IMR-90 (cell line): ENCODE measurements around the gene ARHGAP31. TPM values are rescaled to one million over a fixed set of nuclear protein-coding genes. Genes with fewer than 3 reads are reported as not detected.

ENCODE experiments used
- ATAC-seq: fragments of 200-7000 bp; cut with Tn5 transposase; 2 replicates; pipeline ENCODE4 v1.9.1; 2020; ENCODE audit warnings: low read depth, mild to moderate bottlenecking, moderate library complexity
- BruUV-seq: library from RNA; stranded (reverse); fragments of 400-500 nt; replicated peaks from 2 replicates; lab custom pipeline; 2021; lab: Mats Ljungman, UMichigan
- CTCF ChIA-PET: fragments of 300-600 bp; formaldehyde crosslinking; extraction: SDS; loops from one replicate; lab custom pipeline; 2021; ENCODE audit warnings: antibody characterized with exemption; lab: Yijun Ruan, JAX
- POLR2A ChIA-PET: fragments of 300-600 bp; sonication (Branson Sonifier 250); formaldehyde crosslinking; loops from one replicate; lab custom pipeline; 2022; ENCODE audit warnings: antibody characterized with exemption; ENCODE audit not compliant: unreplicated experiment; lab: Charles Lee
- DNase-seq: peaks from one replicate; pipeline ENCODE4 v3.0.0; 2013
- H2AFZ ChIP-seq: replicated peaks from 2 replicates; pipeline ENCODE3; 2013; ENCODE audit warnings: low read length, mild to moderate bottlenecking; ENCODE audit not compliant: poor library complexity
- H2AK5ac ChIP-seq: 2 replicates; pipeline ENCODE4 v1.6.1; 2013; ENCODE audit warnings: low read depth, low read length, inconsistent platforms
- H2AK9ac ChIP-seq: replicated peaks from 2 replicates; pipeline ENCODE3; 2013; ENCODE audit warnings: mild to moderate bottlenecking, low read depth, low read length, moderate library complexity; ENCODE audit not compliant: poor library complexity
- H2BK120ac ChIP-seq: 2 replicates; pipeline ENCODE4 v1.6.1; 2013; ENCODE audit warnings: low read depth, low read length, inconsistent platforms
- H2BK15ac ChIP-seq: 3 replicates; pipeline ENCODE4 v1.6.1; 2013; ENCODE audit warnings: low read depth, low read length, inconsistent platforms
- H2BK20ac ChIP-seq: 2 replicates; pipeline ENCODE4 v1.6.1; 2013; ENCODE audit warnings: low read depth, mild to moderate bottlenecking, inconsistent platforms, low read length, moderate library complexity
- H2BK5ac ChIP-seq: 2 replicates; pipeline ENCODE4 v1.6.1; 2013; ENCODE audit warnings: mild to moderate bottlenecking, low read depth, low read length, inconsistent platforms; ENCODE audit not compliant: poor library complexity, severe bottlenecking
- H3K14ac ChIP-seq: replicated peaks from 2 replicates; pipeline ENCODE4 v1.6.1; 2013; ENCODE audit warnings: low read depth, low read length, inconsistent platforms
- H3K18ac ChIP-seq: 2 replicates; pipeline ENCODE4 v1.6.1; 2013; ENCODE audit warnings: low read depth, low read length, control low read depth
- H3K23ac ChIP-seq: 2 replicates; pipeline ENCODE4 v1.6.1; 2013; ENCODE audit warnings: low read depth, low read length, inconsistent platforms
- H3K27ac ChIP-seq: 2 replicates; pipeline ENCODE4 v1.5.1; 2013; ENCODE audit warnings: mild to moderate bottlenecking, control low read depth, low read length; ENCODE audit not compliant: insufficient read depth
- H3K27me3 ChIP-seq: 2 replicates; pipeline ENCODE4 v1.6.1; 2013; ENCODE audit warnings: low read length; ENCODE audit not compliant: control insufficient read depth, insufficient read depth
- H3K36me3 ChIP-seq: 2 replicates; pipeline ENCODE4 v1.6.1; 2013; ENCODE audit warnings: low read length, mixed read lengths; ENCODE audit not compliant: control insufficient read depth, insufficient read depth
- H3K4ac ChIP-seq: 2 replicates; pipeline ENCODE4 v1.6.1; 2013; ENCODE audit warnings: low read depth, low read length, inconsistent platforms
- H3K4me1 ChIP-seq: 2 replicates; pipeline ENCODE4 v1.6.1; 2013; ENCODE audit warnings: low read length, mixed read lengths; ENCODE audit not compliant: control insufficient read depth, insufficient read depth
- H3K4me2 ChIP-seq: 2 replicates; pipeline ENCODE4 v1.6.1; 2013; ENCODE audit warnings: low read depth, mild to moderate bottlenecking, control low read depth, low read length, moderate library complexity
- H3K4me3 ChIP-seq: 2 replicates; pipeline ENCODE4 v1.5.1; 2013; ENCODE audit warnings: low read depth, mild to moderate bottlenecking, control low read depth, low read length, moderate library complexity; ENCODE audit not compliant: insufficient read depth
- H3K56ac ChIP-seq: 2 replicates; pipeline ENCODE4 v1.6.1; 2013; ENCODE audit warnings: low read length, inconsistent platforms; ENCODE audit not compliant: insufficient read depth; ENCODE audit errors: extremely low read depth
- H3K79me1 ChIP-seq, 2 experiments: 2 replicates each; pipeline ENCODE4 v1.6.1; 2013; ENCODE audit warnings: low read length in 2 of 2, inconsistent platforms in 1 of 2, low read depth in 1 of 2
- H3K9ac ChIP-seq: 2 replicates; pipeline ENCODE4 v1.6.1; 2013; ENCODE audit warnings: low read depth, low read length, control low read depth
- H3K9me1 ChIP-seq: 2 replicates; pipeline ENCODE4 v1.6.1; 2013; ENCODE audit warnings: low read length, inconsistent platforms; ENCODE audit not compliant: insufficient read depth
- H3K9me3 ChIP-seq: 2 replicates; pipeline ENCODE4 v1.6.1; 2013; ENCODE audit warnings: low read length; ENCODE audit not compliant: control insufficient read depth, insufficient read depth
- H4K20me1 ChIP-seq: 2 replicates; pipeline ENCODE4 v1.6.1; 2013; ENCODE audit warnings: low read length, inconsistent platforms; ENCODE audit not compliant: insufficient read depth
- H4K5ac ChIP-seq: 2 replicates; pipeline ENCODE4 v1.6.1; 2013; ENCODE audit warnings: mild to moderate bottlenecking, low read depth, low read length, control low read depth
- H4K8ac ChIP-seq, 2 experiments: 2 replicates each; pipeline ENCODE4 v1.6.1; 2013; ENCODE audit warnings: low read depth in 2 of 2, low read length in 2 of 2, control low read depth in 1 of 2, inconsistent platforms in 1 of 2
- H4K91ac ChIP-seq: 2 replicates; pipeline ENCODE4 v1.6.1; 2013; ENCODE audit warnings: low read depth, low read length, inconsistent platforms; ENCODE audit not compliant: insufficient read depth
- CEBPB ChIP-seq: IDR thresholded peaks from 2 replicates; pipeline ENCODE4 v1.6.1; 2012; ENCODE audit warnings: low read depth, low read length, improper control_type of control experiment
- ELK1 ChIP-seq: fragments of 150-350 bp; IDR thresholded peaks from 2 replicates; pipeline ENCODE4 v1.6.1; 2016; ENCODE audit warnings: low read depth, mild to moderate bottlenecking, low read length, moderate library complexity, borderline replicate concordance
- FOS ChIP-seq: fragments of 150-350 bp; IDR thresholded peaks from 2 replicates; pipeline ENCODE4 v1.6.1; 2016; ENCODE audit warnings: low read depth, low read length
- MAFK ChIP-seq: IDR thresholded peaks from 2 replicates; pipeline ENCODE4 v1.6.1; 2012; ENCODE audit warnings: low read depth, low read length, improper control_type of control experiment
- MXI1 ChIP-seq: IDR thresholded peaks from 2 replicates; pipeline ENCODE4 v1.6.1; 2012; ENCODE audit warnings: low read depth, mild to moderate bottlenecking, low read length, moderate library complexity, borderline replicate concordance
- NFE2L2 ChIP-seq: fragments of 150-350 bp; IDR thresholded peaks from 2 replicates; pipeline ENCODE4 v1.6.1; 2016; ENCODE audit warnings: low read depth, mild to moderate bottlenecking, low read length
- POLR2A ChIP-seq: IDR thresholded peaks from 2 replicates; pipeline ENCODE4 v1.6.1; 2012; ENCODE audit warnings: mild to moderate bottlenecking, low read depth, low read length
- RAD21 ChIP-seq: IDR thresholded peaks from 2 replicates; pipeline ENCODE4 v1.6.1; 2012; ENCODE audit warnings: low read length, improper control_type of control experiment
- RCOR1 ChIP-seq: IDR thresholded peaks from 2 replicates; pipeline ENCODE4 v1.6.1; 2012; ENCODE audit warnings: mild to moderate bottlenecking, low read length, improper control_type of control experiment; ENCODE audit not compliant: insufficient replicate concordance
- SMC3 ChIP-seq: fragments of 150-350 bp; IDR thresholded peaks from 2 replicates; pipeline ENCODE4 v1.6.1; 2016; ENCODE audit warnings: low read depth, mild to moderate bottlenecking, antibody characterized with exemption, low read length, moderate library complexity
- USF2 ChIP-seq: fragments of 150-350 bp; IDR thresholded peaks from 2 replicates; pipeline ENCODE4 v1.6.1; 2017; ENCODE audit warnings: mild to moderate bottlenecking, antibody characterized with exemption, low read length, low read depth
- dilution Hi-C: fragments of 300-500 bp; cut with HindIII; formaldehyde crosslinking; loops from one replicate; pipeline ENCODE4 v1.14.3; 2018; ENCODE audit warnings: low sequenced_read_pairs; ENCODE audit not compliant: unreplicated experiment
- in situ Hi-C: fragments of 300-500 bp; cut with MboI; formaldehyde crosslinking; loops from 3 replicates; pipeline ENCODE4 v1.14.3; 2019; ENCODE audit warnings: low sequenced_read_pairs, inconsistent platforms, mixed read lengths
- intact Hi-C: fragments of 100-400 bp; cut with micrococcal nuclease; formaldehyde crosslinking; loops from 2 replicates; pipeline ENCODE4 v1.10.0; 2022
- polyA plus RNA-seq, 3 experiments: library from polyadenylated mRNA; depleted of rRNA; stranded (reverse); fragments of >200 nt; gene quantifications; 2 replicates each; pipeline ENCODE4 v1.2.3, GENCODE V29; 2012; ENCODE audit warnings: low replicate concordance in 1 of 3
- total RNA-seq: library from RNA; depleted of rRNA; stranded (reverse); fragments of >200 nt; gene quantifications from 2 replicates; pipeline ENCODE4 v1.2.3, GENCODE V29; 2012

ARHGAP31 gene
- total and polyA plus RNA-seq, 2 of the 4 experiments (the other 2 are of a cell fraction), result 6.6 to 7.7 TPM

DNA sequence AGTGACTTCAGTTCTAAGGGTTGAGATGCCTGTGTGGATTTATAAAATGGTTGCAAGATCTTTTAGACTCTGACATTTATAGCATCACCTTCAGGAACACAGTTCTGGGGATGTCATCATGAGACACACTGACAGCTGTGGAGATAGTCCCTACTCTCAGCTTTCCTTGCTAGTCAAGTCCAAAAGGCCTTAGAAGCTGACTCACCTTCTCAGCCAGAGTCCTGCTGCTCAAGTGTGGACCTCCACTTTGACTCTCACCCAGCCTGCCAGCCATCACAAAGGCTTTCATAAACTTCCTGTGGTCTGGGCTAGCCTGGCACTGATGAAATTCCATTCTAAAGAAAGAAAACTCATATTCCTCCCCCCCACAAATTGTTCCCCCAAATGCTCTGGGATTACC, 124.5 kb downstream of the ARHGAP31 start:
- POLR2A ChIA-PET, result no interaction called here
- dilution Hi-C loops, result no loop called here

More for the DNA sequence above, 124.5 kb downstream of the ARHGAP31 start:
- H3K56ac ChIP-seq, result no peak overlapping the region
- H3K23ac ChIP-seq, result no peak overlapping the region
- no peak overlapping the region for H4K91ac ChIP-seq
- peaks cover 0 to 2% of the 10 kb centered on the region in 2 experiments; a peak in 1 of 4 replicates for H3K79me1 ChIP-seq
- H4K5ac ChIP-seq, result no peak overlapping the region
- no peak overlapping the region for H4K8ac ChIP-seq
- DNase-seq, result peak; percentile 66
- no peak overlapping the region for H2BK120ac ChIP-seq
- no peaks in the 10 kb centered on the region for H3K4me1 ChIP-seq
- H3K4me3 ChIP-seq, result no peak overlapping the region
- H3K27ac ChIP-seq, result no peak overlapping the region
- no peak overlapping the region for H2AK5ac ChIP-seq
- no peak overlapping the region for H2BK5ac ChIP-seq
- H3K9me3 ChIP-seq, result no peaks in the 10 kb centered on the region
- no peak overlapping the region for H3K4ac ChIP-seq
- ATAC-seq, result peak; percentile 58
- BruUV-seq, result no TSS peak
- H3K9me1 ChIP-seq, result peaks cover 10% of the 10 kb centered on the region; the same call in 1 of the 2 replicates
- no peak overlapping the region for H3K9ac ChIP-seq
- H2BK15ac ChIP-seq, result no peak overlapping the region
- no peak overlapping the region for H3K18ac ChIP-seq
- TF ChIP-seq FOS, result no peak
- no peak for TF ChIP-seq NFE2L2
- TF ChIP-seq SMC3, result no peak
- TF ChIP-seq MXI1, result no peak
- no peak for TF ChIP-seq USF2
- TF ChIP-seq POLR2A, result no peak
- TF ChIP-seq MAFK, result no peak
- no peak for TF ChIP-seq ELK1
- TF ChIP-seq RAD21, result no peak
- TF ChIP-seq CEBPB, result no peak
- TF ChIP-seq RCOR1, result no peak
- H2AFZ ChIP-seq, result no peak overlapping the region
- intact Hi-C loops (no loop called here), in situ Hi-C loops (no loop called here)
- H2AK9ac ChIP-seq, result no peak overlapping the region
- no peaks in the 10 kb centered on the region for H4K20me1 ChIP-seq
- no peak overlapping the region for H3K14ac ChIP-seq
- H3K36me3 ChIP-seq, result peaks cover 22% of the 10 kb centered on the region
- no peaks in the 10 kb centered on the region for H3K27me3 ChIP-seq
- H3K4me2 ChIP-seq, result no peak overlapping the region
- CTCF ChIA-PET, result no interaction called here
- H2BK20ac ChIP-seq, result no peak overlapping the region
